GM19438 (cell line): Measurements from ENCODE around the gene SLITRK3.

ENCODE experiments used
- ATAC-seq: cut with Tn5 transposase; IDR thresholded peaks from one replicate; pipeline ENCODE4 v1.9.1; 2021; ENCODE audit warnings: low read depth; ENCODE audit not compliant: unreplicated experiment

The SLITRK3 gene, protein sequence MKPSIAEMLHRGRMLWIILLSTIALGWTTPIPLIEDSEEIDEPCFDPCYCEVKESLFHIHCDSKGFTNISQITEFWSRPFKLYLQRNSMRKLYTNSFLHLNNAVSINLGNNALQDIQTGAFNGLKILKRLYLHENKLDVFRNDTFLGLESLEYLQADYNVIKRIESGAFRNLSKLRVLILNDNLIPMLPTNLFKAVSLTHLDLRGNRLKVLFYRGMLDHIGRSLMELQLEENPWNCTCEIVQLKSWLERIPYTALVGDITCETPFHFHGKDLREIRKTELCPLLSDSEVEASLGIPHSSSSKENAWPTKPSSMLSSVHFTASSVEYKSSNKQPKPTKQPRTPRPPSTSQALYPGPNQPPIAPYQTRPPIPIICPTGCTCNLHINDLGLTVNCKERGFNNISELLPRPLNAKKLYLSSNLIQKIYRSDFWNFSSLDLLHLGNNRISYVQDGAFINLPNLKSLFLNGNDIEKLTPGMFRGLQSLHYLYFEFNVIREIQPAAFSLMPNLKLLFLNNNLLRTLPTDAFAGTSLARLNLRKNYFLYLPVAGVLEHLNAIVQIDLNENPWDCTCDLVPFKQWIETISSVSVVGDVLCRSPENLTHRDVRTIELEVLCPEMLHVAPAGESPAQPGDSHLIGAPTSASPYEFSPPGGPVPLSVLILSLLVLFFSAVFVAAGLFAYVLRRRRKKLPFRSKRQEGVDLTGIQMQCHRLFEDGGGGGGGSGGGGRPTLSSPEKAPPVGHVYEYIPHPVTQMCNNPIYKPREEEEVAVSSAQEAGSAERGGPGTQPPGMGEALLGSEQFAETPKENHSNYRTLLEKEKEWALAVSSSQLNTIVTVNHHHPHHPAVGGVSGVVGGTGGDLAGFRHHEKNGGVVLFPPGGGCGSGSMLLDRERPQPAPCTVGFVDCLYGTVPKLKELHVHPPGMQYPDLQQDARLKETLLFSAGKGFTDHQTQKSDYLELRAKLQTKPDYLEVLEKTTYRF

DNA sequence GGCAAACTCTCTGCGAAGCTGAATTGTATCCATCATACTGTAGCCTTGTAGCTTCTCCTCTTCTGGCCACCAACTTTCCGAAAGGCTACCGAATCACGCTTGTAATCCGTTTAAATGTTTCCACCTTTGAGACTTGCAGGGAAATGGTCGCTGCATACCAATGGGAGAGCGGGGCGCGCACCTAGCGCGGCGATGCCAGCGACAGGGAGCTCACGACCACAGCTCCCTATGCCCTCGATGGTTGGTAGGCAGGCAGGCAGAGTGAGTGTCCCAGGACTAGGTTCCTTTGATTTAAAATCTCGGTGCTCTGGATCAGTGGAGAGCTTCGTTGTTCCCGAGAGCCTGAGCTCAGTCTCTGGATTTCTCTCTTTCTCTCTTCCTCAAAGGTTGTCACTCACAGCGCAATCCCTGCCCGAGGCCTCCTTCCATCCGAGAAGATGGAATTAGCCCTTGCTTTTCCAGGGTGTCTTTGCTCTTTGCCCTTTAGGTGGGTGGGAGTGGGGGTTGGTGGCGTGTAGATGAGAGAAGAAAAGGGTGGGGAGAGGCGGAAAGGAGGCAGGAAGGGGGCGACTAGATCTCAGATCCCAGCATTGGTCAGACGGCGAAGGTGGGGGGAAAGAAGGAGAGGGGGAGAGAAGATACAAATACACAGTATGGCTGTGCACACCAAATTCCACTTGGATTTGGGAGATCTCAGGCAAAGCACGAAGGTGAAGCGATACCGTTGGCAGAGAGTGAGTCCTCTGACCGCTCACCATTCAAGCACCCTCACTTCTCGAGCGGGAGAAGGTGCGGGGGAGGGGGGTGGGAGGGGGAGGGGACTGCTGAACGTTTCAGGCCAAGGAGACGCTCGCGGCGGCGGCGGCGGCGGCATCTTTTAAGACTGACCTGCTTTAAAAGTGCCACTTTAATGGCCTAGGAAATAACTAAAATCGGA is at the start of gene SLITRK3:
Gene SLITRK3 (minus strand): TSS at position 745 of the 937 bp plus-strand sequence. CDS start 5,554 bp downstream, outside the sequence.
- ATAC-seq = no peak

DNA sequence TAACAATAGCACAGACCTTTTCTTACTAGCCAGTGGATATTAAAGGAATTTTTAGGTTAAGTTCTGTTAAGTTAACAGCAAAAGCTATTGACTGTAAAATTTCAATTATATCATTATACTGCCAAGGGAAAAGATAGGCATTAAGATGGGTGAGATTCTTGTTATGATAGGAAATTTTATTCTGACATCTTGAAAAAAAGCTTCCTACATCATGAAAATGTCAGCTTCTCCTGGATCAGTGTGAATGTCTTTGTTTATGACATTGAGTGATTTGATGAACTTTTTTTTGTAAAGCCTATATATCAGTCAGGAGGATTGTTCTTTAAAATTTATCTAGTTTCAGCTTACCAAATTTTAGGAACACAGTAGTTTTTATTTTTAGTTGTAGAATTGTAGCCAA is 47.4 kb upstream of the SLITRK3 start:
- no peak for ATAC-seq

DNA sequence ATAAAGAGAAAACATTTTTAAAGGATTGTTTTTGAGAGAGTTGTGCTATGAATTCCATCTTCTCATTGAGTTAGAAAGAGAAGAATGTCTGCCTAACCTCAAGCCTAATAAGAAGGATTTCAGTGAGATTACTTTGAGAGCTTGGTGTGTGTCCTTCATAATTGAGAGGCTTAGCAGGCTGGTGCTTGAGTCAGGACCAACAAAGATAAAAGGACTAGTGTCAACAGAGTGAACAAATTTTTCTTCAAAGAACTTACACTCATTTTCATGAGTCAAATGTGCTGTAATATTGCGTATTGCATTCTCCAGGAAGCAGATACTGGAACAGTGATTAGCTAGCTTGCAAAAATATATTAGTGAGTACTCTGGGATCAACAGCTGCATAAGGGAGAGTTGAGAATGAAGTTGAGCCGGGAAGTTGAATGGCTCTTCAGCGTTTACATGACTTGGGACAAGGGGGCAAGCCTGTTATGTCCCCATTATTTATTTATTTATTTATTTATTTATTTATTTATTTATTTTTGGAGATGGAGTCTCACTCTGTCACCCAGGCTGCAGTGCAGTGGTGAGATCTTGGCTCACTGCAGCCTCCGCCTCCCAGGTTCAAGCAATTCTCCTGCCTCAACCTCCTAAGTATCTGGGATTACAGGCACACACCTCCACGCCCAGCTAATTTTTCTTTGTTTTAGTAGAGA is 37.5 kb upstream of the SLITRK3 start:
- ATAC-seq = no peak

DNA sequence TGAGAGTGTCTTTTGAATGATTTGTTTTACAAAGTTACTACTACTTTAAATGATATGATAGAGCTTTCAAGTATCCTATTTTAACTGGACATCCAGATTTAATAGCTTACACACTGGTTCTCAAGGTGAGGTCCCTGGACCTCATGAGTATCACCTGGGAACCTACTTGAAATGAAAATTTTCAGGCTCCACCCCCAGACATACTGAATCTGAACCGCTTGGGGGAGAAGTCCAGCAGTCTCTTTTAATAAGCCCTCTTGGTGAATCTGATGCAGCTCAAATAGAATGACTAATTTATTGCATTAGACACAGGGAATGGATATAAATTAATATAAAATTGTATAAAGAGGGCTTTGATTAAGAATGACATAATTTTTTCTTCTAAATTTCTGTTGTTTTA is 29.4 kb upstream of the SLITRK3 start:
- ATAC-seq = no peak

DNA sequence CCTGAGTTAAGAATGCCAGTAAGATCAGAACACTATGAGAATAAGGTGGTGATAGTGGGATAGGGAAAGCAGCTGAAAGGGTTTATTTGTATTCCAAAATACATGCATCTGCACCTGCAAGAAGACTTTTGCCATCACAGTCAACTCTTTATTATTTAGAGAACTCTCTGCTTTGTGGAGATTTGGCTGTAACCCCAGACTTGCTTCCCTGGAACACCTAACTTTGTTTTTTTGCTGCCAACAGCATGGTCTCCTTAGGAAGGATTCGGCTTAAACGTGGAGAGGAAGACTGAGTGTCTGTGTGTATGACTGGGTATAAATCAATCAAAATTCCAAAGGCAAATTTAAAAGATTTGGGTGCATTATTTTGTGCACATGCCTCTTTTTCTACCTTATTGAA is 21.6 kb upstream of the SLITRK3 start:
- no peak for ATAC-seq

DNA sequence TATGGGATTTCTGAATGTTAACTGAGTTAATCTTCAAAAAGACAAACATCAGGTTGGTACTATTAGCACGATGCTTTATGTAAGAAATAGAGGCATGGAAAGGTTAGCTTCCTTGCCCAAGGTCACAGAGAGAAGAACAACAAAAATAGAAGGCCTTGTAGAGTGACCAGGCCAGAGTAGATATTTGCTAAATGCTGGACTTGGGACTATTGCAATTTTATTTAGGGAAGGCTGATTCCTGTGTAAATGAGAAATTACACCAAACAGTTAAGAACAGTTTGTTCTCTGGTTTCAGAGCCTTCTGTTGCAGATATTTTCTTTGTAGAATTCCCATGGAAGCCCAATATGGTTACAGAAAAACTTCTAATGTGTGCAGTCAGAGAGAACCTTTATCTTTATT is 16.4 kb upstream of the SLITRK3 start:
- no peak for ATAC-seq

DNA sequence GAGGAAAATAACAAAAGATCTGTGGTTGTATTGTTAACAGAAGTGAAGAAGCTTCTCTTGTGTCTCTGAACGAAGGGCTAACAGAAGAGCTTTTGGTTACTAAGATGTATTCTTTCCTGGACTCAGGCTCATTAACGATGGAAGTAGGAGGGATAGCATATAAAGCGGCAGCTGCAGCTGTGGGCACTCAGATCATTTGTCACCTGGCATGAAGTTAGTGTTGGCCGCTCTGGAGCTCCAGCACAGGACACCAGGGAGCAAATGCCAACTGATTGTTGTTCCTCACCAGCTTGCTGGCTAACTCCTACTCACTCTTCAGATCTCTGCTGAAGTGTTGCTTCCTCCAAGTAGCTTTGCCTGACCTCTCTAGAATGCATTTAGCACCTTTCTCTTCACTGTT is 15.5 kb upstream of the SLITRK3 start:
- no peak for ATAC-seq

DNA sequence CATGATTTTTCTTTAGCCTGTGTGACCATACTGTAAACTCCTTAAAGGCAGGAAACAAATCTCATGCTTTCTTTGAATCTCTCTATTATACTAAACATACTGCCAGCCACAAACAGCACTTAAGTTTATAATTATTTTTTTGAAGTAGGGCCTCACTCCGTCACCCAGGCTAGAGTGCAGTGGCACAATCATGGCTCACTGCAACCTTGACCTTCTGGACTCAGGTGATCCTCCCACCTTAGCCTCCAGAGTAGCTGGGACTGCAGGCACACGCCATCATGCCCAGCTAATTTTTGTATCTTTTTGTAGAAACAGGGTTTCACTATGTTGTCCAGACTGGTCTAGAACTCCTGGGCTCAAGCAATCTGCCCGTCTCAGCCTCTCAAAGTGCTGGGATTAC is 14.5 kb upstream of the SLITRK3 start:
- ATAC-seq = no peak

DNA sequence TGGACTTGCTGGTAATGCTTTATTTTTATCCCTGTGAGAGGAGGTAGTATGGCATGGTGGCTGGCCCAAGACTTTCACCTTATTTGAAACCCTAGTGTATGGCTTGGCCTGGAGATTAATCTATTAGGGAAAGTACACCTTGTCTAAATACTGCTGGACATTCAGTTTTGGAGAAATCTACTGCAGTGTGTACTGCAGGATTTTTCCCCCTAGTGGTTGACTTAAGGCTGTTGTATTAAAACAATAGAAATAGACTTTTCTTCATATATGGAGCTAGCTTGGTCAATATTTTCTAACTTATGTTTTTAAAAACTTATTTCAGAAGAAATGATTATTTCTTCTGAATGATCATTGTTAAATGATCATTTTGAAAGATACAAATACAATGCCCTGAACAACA is 13.9 kb upstream of the SLITRK3 start:
- ATAC-seq = no peak

DNA sequence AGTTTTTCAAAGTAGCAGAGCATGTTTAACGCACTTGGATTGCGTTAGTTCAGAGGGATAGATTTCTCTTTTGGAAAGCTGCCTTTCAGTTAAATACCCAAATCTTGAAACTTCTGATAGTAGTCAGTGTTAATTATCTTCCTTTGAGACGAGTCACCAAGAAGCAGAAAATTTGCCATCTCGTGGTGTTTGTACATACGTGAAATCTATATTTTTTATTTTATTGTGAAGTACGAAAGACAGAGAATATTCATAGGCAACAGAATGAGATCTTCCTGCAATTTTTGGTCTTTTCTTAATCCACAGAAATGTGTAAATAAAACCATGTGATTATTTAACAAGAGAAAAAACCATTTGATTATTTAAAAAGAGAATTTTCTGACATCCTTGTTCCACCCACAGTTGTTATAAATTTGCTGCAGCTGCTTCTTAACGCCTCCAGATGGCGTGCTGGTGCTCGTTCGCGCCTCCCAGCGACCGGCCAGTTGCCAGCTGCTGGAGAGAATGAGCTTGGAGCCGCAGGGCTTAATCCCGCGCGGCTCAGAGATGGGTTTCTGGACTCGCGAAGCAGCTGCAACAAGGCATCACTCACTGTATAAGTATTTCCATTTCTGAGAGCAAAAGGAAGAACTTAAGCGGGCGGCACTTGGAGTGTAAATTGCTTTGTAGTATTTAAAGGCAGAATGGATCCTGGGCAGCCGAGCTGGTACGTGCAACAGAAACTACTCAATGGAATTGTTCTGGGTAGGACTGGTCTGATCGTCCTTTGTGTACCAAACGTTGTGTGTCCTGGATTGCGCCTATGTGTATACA is 10.5 kb upstream of the SLITRK3 start:
- peak; percentile 95 for ATAC-seq

DNA sequence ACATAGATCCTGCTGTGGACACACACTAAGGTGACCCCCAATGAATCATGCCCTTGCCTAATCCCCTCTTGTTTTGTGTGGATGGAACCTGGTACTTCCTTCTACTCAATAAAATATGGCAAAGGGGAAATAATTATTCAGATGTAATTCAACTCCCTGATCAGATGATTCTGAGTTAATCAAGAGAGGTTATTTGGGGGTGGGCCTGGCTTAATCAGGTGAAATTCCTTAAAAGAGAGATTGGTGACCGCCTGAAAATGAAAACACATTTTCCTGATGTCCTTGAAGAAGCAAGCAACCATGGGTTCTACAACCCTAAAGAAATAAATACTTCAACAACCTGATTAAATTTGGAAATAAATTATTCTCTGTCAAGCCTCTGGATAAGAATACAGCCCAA is 8.3 kb upstream of the SLITRK3 start:
- no peak for ATAC-seq

DNA sequence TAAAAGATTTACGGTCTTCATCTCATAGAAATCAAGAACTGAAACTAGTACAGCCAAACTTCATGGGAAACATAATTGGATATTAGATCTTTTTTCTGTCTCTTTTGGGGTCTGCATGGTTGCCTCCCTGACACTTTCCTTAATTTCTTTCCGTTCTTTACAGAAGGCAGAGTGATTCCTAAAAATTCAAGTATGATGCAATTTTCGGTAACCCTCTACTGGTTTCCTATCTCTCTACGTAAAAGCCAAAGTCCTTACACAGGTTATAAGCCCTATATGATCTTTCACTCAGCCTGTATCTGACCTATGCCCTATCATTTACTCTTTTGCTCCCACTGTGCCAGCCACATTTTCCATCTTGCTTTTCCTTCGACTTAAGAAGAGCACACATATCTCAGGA is 6.8 kb upstream of the SLITRK3 start:
- ATAC-seq = no peak

DNA sequence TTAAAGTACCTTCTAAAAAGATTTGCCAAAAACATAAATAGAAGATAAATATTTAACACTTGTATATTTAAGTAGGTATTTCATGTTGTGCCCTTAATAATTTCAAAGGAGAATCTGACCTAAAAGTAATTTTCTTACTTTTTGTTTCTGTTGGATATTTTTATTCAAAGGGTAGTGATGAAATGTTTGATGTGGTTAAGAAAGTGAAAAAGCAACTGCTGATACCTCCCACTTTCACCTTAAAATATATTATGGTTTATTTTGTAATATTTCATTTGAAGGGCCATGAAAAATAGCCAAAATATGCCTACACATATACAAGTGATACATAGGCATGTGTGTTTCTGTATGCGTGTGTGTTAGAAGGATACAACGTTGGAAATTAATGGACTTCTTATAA is 5.8 kb upstream of the SLITRK3 start:
- no peak for ATAC-seq

DNA sequence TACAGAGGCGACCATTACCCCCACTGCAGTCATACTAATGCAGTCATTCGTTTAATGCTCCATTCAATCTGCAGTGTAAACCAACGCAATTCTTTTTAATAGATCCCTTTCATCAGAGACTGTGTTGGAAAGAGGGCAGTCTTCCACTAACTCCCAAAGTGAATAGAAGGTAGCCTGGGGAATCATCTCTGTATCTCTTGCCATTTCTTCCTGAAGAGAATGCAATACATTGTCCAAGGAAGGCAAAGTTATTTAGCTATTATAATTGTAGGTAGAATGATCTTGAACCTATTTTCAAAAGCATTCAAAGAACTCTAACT is 1.3 kb upstream of the SLITRK3 start:
- no peak for ATAC-seq

DNA sequence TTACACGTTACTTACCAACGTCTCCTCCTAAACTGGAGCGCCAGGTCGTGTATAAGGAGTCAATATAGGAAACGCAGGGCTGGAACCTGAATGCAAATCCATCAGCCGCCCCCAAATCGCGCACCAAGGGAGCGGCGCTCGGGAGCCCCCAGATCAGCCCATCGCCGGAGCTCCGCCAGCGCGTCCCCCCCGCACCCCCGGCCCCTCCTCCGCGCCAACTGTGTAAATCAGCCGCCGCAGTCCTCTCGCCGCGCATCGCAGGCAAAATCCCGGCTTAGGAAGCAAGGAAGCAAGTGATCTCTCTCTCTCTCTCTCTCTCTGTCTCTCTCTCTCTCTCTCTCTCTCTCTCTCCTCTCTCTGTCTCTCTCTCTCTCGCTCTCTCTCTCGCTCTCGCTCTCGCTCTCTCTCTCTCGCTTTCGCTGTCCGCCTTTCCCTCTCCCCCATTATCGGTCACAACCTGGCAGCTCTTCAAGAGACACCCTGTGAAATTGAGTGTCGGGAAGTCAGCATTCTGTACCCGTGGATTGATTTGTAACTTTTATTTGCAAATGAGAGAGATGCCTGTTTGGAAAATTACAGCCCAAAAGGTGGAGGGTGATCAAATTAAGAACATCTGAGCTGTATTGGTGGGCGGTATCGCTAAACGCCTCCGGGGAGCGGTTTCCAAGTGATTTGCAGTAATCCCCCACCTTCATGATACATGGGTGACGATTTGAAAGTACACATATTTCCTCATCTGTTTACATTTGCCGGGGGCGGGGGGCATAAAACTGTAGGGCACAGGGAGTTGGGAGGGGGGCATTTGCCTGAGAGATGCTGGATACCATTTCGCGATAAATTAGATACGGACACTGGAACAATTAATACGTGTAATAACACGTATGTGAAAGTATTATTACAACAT is 645 bp upstream of the SLITRK3 start:
- no peak for ATAC-seq

DNA sequence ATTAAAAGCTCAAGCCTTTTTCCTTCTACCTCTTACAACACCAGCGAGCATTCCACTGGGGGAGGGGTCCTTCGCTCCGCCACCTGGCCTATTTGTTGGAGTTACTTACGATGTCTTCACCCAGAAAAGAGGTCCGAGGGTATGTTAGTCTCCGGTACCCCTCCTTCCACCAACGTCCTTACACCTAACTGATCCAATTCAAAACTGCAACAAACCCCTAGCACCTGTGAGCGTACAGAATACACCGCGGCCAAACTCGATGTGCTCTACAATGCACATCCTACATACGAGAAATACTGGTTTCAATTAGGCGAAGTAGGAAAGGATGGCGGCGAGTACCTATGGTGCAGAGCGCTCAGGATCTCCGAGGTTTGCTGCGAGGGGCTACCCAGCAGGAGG is 944 bp downstream of the SLITRK3 start:
- no peak for ATAC-seq

DNA sequence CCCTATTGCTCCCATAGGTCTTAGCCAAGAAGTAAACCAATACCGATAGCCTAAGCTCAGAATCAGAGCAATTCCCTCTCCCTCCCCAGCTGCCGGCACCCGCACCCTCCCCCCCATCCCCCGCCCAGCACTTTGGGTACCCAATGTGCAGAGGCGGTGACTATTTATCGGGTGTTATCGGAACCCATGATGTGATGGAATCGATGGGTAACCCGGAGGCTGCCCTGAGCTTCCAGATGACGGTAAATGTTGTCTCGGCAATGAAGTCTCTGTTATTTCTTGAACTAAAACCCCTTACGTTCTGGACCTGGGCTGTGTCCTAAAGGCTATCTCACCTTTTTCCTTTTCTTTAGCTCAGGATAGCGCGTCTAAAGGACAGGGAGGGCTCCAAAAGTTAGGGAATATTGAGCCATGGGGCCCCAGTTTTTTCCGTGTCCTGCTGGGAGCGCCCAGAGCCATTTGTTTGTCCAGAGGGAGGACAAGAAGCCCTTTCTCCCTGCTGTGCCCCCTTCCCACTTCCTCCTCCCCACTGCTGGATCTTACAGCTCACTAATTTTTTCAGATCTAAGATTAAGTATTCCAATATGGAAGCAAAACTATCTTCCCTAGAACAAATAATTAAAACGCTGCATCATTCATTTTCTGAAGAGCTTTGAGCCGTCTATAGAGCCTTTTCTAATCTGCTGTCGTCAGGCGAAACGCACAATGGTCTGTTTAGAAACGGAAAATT is 1.5 kb downstream of the SLITRK3 start:
- ATAC-seq = no peak
